Thyroid gland (tissue), 4 donors: ENCODE data around the gene PRX. TPM values are rescaled to one million over a fixed set of nuclear protein-coding genes. Genes with fewer than 3 reads are reported as not detected.

Experiments
- DNase-seq, 2 donors: peaks; one replicate each; pipeline ENCODE4 v3.0.0-alpha.2; 2019
- H3K27ac ChIP-seq, 3 donors: fragments of 200-600 bp; sonication (generic); 1 replicate in 2 of 3; 2 replicates in 1 of 3; pipeline ENCODE4 v1.5.1; 2016 to 2019; ENCODE audit warnings: mild to moderate bottlenecking in 1 of 3, moderate library complexity in 1 of 3
- H3K27me3 ChIP-seq: fragments of 200-600 bp; sonication (generic); one replicate; pipeline ENCODE4 v1.5.1; 2019
- H3K36me3 ChIP-seq, 2 donors: fragments of 200-600 bp; sonication (generic); one replicate each; pipeline ENCODE4 v1.5.1; 2016 to 2019
- H3K4me1 ChIP-seq, 2 donors: fragments of 200-600 bp; sonication (generic); one replicate each; pipeline ENCODE4 v1.5.1; 2017 to 2019
- H3K4me3 ChIP-seq, 3 donors: fragments of 200-600 bp; sonication (generic); replicated peaks in 1 of 3; 1 replicate in 2 of 3; 2 replicates in 1 of 3; pipeline ENCODE4 v1.5.1; 2016; ENCODE audit warnings: mild to moderate bottlenecking in 1 of 3
- H3K9me3 ChIP-seq: fragments of 200-600 bp; sonication (generic); one replicate; pipeline ENCODE4 v1.5.1; 2017
- CTCF ChIP-seq, 6 experiments: fragments of 200-600 bp in 3 of 6; fragments of 450-650 bp in 3 of 6; sonication (generic) in 3 of 6; IDR thresholded peaks; one replicate each; pipeline ENCODE4 v1.5.1; 2016 to 2019; ENCODE audit warnings: antibody characterized with exemption in 6 of 6, mild to moderate bottlenecking in 2 of 6, inconsistent platforms in 1 of 6, moderate library complexity in 1 of 6
- POLR2A ChIP-seq, 2 donors: fragments of 450-650 bp; IDR thresholded peaks; one replicate each; pipeline ENCODE4 v1.6.1; 2017; ENCODE audit warnings: antibody characterized with exemption in 2 of 2, mild to moderate bottlenecking in 2 of 2, moderate library complexity in 1 of 2
- WGBS, 2 donors: methylation state at CpG; one replicate each; pipeline ENCODE4 v1.1.5; 2017; 5-methylcytosine and 5-hydroxymethylcytosine counted together
- intact Hi-C: fragments of 100-400 bp; cut with DNase I; formaldehyde crosslinking; loops from one replicate; pipeline ENCODE4 v1.15.1; 2023
- total RNA-seq, 4 donors: library from RNA; depleted of rRNA; stranded (reverse); fragments of >200 nt; gene quantifications; one replicate each; pipeline ENCODE4 v1.2.3, GENCODE V29; 2016

Gene PRX
- total RNA-seq, 4 donors from 2014 or later = 7.3 to 27.5 (median 10.3) TPM

GRCh38 chr19:40421993-40422747 is 9.0 kb upstream of the PRX start:
- 73 to 75% methylated on average over 16 of the region's 16 CpGs for WGBS, 2 donors
- Histone ChIP-seq H3K9me3 (no peaks in the 10 kb centered on the region), H3K27me3 (no peaks in the 10 kb centered on the region), H3K36me3 (peaks cover 9 to 10% of the 10 kb centered on the region in 2 donors), H3K4me1 (peaks cover 35 to 36% of the 10 kb centered on the region in 2 donors), H3K27ac (peak overlapping the region; percentile 99 to 100 (median 99)), H3K4me3 (peak overlapping the region in 1 of 3 donors; percentile 12)
- TF ChIP-seq CTCF (IDR thresholded peaks at IDR 0.05) = no peak
- TF ChIP-seq POLR2A (IDR thresholded peaks at IDR 0.05) = no peak
- DNase-seq = no peak
- intact Hi-C loops = no loop called here

- Histone ChIP-seq H3K36me3 (peaks cover 9 to 10% of the 10 kb centered on the region in 2 donors), H3K4me3 (peak overlapping the region; percentile 37 to 59 (median 55)), H3K4me1 (peaks cover 35 to 42% of the 10 kb centered on the region in 2 donors), H3K27ac (peak overlapping the region; percentile 99 to 100 (median 99)), H3K27me3 (no peaks in the 10 kb centered on the region), H3K9me3 (no peaks in the 10 kb centered on the region)
- TF ChIP-seq CTCF (IDR thresholded peaks at IDR 0.05) (peak; percentile 78 to 93 (median 90)), POLR2A (IDR thresholded peaks at IDR 0.05) (peak; percentile 85 to 97)
- intact Hi-C loops = no loop called here
- WGBS, 2 donors = 1 to 3% methylated on average over 35 to 42 of the region's 56 CpGs
- peak; percentile 97 to 98 for DNase-seq
Measured at GRCh38 chr19:40420766-40421765, 7.9 kb upstream of the PRX start.

GRCh38 chr19:40420451-40420765 is 7.2 kb upstream of the PRX start:
- TF ChIP-seq POLR2A (IDR thresholded peaks at IDR 0.05) = no peak
- no peak for TF ChIP-seq CTCF (IDR thresholded peaks at IDR 0.05)
- H3K4me3 ChIP-seq = peak overlapping the region; percentile 37 to 59 (median 55)
- H3K9me3 ChIP-seq = no peaks in the 10 kb centered on the region
- peaks cover 38 to 42% of the 10 kb centered on the region in 2 donors for H3K4me1 ChIP-seq
- H3K27ac ChIP-seq = peak overlapping the region; percentile 99 to 100 (median 99)
- peaks cover 9 to 10% of the 10 kb centered on the region in 2 donors for H3K36me3 ChIP-seq
- H3K27me3 ChIP-seq = no peaks in the 10 kb centered on the region
- intact Hi-C loops = no loop called here
- DNase-seq = no peak
- WGBS, 2 donors = 49 to 56% methylated on average over 14 of the region's 14 CpGs

- Histone ChIP-seq H3K27me3 (no peaks in the 10 kb centered on the region), H3K4me3 (no peak overlapping the region), H3K27ac (no peak overlapping the region), H3K9me3 (no peaks in the 10 kb centered on the region), H3K36me3 (peaks cover 9 to 10% of the 10 kb centered on the region in 2 donors), H3K4me1 (peaks cover 45 to 49% of the 10 kb centered on the region in 2 donors)
- intact Hi-C loops = no loop called here
- TF ChIP-seq CTCF (IDR thresholded peaks at IDR 0.05) (no peak), POLR2A (IDR thresholded peaks at IDR 0.05) (no peak)
- 80 to 93% methylated on average over 5 of the region's 5 CpGs for WGBS, 2 donors
- no peak for DNase-seq
Measured at GRCh38 chr19:40419780-40420179, 6.6 kb upstream of the PRX start.
